ENCODE data around the gene CPSF2. TPM values are rescaled to one million over a fixed set of nuclear protein-coding genes. Genes with fewer than 3 reads are reported as not detected.
A peak's percentile ranks its signal among the peaks of the same experiment; 100 is the strongest.

The CPSF2 gene
- total and polyA plus RNA-seq, 7 experiments from 2014 or later: 25.2 to 77.4 (median 39.4) TPM

GRCh38 chr14:92121207-92121669 lies 531 bp upstream of the CPSF2 start:
- peaks cover 17 to 19% of the 10 kb centered on the region in 2 donors for H3K4me1 ChIP-seq (ENCODE audit: control insufficient read depth in 2 of 2, insufficient read depth in 2 of 2, low read length in 2 of 2)
- Mint-ChIP-seq H3K4me1 (peaks cover 27 to 73% (median 52%) of the 10 kb centered on the region in 7 donors), H3K36me3 (peaks cover 0 to 16% (median 5%) of the 10 kb centered on the region in 5 donors), H3K27me3 (no peaks in the 10 kb centered on the region), H3K4me3 (peak overlapping the region; percentile 88 to 100 (median 99)), H3K27ac (peak overlapping the region; percentile 96 to 100 (median 100)), H3K9me3 (peaks cover 0 to 2% (median 0%) of the 10 kb centered on the region in 11 donors)
- H3K9me3 ChIP-seq (ENCODE audit: control insufficient read depth in 2 of 3, low read length in 3 of 3): no peaks in the 10 kb centered on the region
- peak; percentile 19 for ATAC-seq
- peak in 2 of 9 donors; percentile 15 to 17 for DNase-seq
- H3K27me3 ChIP-seq (ENCODE audit: control insufficient read depth in 2 of 2, insufficient read depth in 2 of 2, low read length in 2 of 2): no peaks in the 10 kb centered on the region
- ChIA-PET CTCF (interaction anchor here (0.8 to 2.9 kb wide), 4 partner anchors 10 to 14 kb away, joined by 3 to 13 read pairs (median 7); partner anchors contain the start of gene ATXN3), POLR2A (interaction anchor here (0.6 to 6.9 kb wide), 13 partner anchors 12 to 1724 kb away, joined by 3 to 100 read pairs (median 3); partner anchors contain the start of genes ATXN3, CALM1, GOLGA5 and TRIP11)
- H3K4me3 ChIP-seq (ENCODE audit: low read length): peak overlapping the region; percentile 78
- H3K36me3 ChIP-seq (ENCODE audit: control insufficient read depth in 2 of 3, insufficient read depth in 3 of 3, low read length in 3 of 3): peaks cover 0 to 22% (median 0%) of the 10 kb centered on the region in 3 experiments
- H3K27ac ChIP-seq (ENCODE audit: low read depth, low read length): peak overlapping the region; percentile 92
- intact Hi-C loops (cut with micrococcal nuclease): loop anchor here (1.0 to 10.0 kb wide), 8 partner anchors 15 to 1789 kb away; partner anchors contain the start of genes ATXN3 (in 2 of the 2), GOLGA5 (in 2 of the 2), TRIP11 (in 2 of the 2) and LGMN (in 1 of the 2)

GRCh38 chr14:92122351-92122677 lies 545 bp downstream of the CPSF2 start:
- H3K4me1 Mint-ChIP-seq: peaks cover 32 to 73% (median 58%) of the 10 kb centered on the region in 7 donors
- peak overlapping the region; percentile 88 to 100 (median 99) for H3K4me3 Mint-ChIP-seq
- peak overlapping the region; percentile 96 to 100 (median 100) for H3K27ac Mint-ChIP-seq
- Histone ChIP-seq H3K27ac (ENCODE audit: low read depth, low read length) (peak overlapping the region; percentile 92), H3K27me3 (ENCODE audit: control insufficient read depth in 2 of 2, insufficient read depth in 2 of 2, low read length in 2 of 2) (no peaks in the 10 kb centered on the region), H3K9me3 (ENCODE audit: control insufficient read depth in 2 of 3, low read length in 3 of 3) (no peaks in the 10 kb centered on the region), H3K4me1 (ENCODE audit: control insufficient read depth in 2 of 2, insufficient read depth in 2 of 2, low read length in 2 of 2) (peaks cover 17 to 19% of the 10 kb centered on the region in 2 donors), H3K36me3 (ENCODE audit: control insufficient read depth in 2 of 3, insufficient read depth in 3 of 3, low read length in 3 of 3) (peaks cover 0 to 22% (median 0%) of the 10 kb centered on the region in 3 experiments), H3K4me3 (ENCODE audit: low read length) (peak overlapping the region; percentile 78)
- ChIA-PET CTCF (interaction anchor here (1.8 to 2.9 kb wide), 3 partner anchors 11 to 15 kb away, joined by 6 to 13 read pairs (median 8); partner anchors contain the start of gene ATXN3), POLR2A (interaction anchor here (0.7 to 6.9 kb wide), 11 partner anchors 15 to 1768 kb away, joined by 3 to 100 read pairs (median 4); partner anchors contain the start of genes ATXN3, GOLGA5 and TRIP11)
- DNase-seq (peak in 1 of 9 donors; percentile 9), ATAC-seq (peak; percentile 18)
- intact Hi-C loops (cut with micrococcal nuclease): loop anchor here (5.0 to 10.0 kb wide), 5 partner anchors 610 to 1790 kb away; partner anchors contain the start of genes GOLGA5 (in 2 of the 2), LGMN (in 1 of the 2), LYSET (in 1 of the 2) and MOAP1 (in 1 of the 2)
- H3K9me3 Mint-ChIP-seq: peaks cover 0 to 2% (median 0%) of the 10 kb centered on the region in 11 donors
- H3K36me3 Mint-ChIP-seq: peaks cover 6 to 14% (median 6%) of the 10 kb centered on the region in 5 donors
- no peaks in the 10 kb centered on the region for H3K27me3 Mint-ChIP-seq

GRCh38 chr14:92122761-92123160 lies 992 bp downstream of the CPSF2 start:
- ATAC-seq (no peak), DNase-seq (no peak)
- peak overlapping the region; percentile 96 to 100 (median 100) for H3K27ac Mint-ChIP-seq
- H3K36me3 Mint-ChIP-seq: peaks cover 10 to 17% (median 10%) of the 10 kb centered on the region in 5 donors
- peak overlapping the region; percentile 92 for H3K27ac ChIP-seq (ENCODE audit: low read depth, low read length)
- intact Hi-C loops (cut with micrococcal nuclease): loop anchor here (5.0 to 10.0 kb wide), 5 partner anchors 610 to 1790 kb away; partner anchors contain the start of genes GOLGA5 (in 2 of the 2), LGMN (in 1 of the 2), LYSET (in 1 of the 2) and MOAP1 (in 1 of the 2)
- POLR2A ChIA-PET: interaction anchor here (0.7 to 6.9 kb wide), 5 partner anchors 16 to 1767 kb away, joined by 4 to 100 read pairs (median 13); partner anchors contain the start of genes ATXN3, GOLGA5 and TRIP11
- peaks cover 0 to 2% (median 0%) of the 10 kb centered on the region in 11 donors for H3K9me3 Mint-ChIP-seq
- CTCF ChIA-PET: interaction anchor here (1.8 to 2.9 kb wide), 3 partner anchors 11 to 16 kb away, joined by 6 to 13 read pairs (median 8); partner anchors contain the start of gene ATXN3
- peaks cover 34 to 73% (median 62%) of the 10 kb centered on the region in 7 donors for H3K4me1 Mint-ChIP-seq
- H3K27me3 ChIP-seq (ENCODE audit: control insufficient read depth in 2 of 2, insufficient read depth in 2 of 2, low read length in 2 of 2): no peaks in the 10 kb centered on the region
- peaks cover 0 to 27% (median 0%) of the 10 kb centered on the region in 3 experiments for H3K36me3 ChIP-seq (ENCODE audit: control insufficient read depth in 2 of 3, insufficient read depth in 3 of 3, low read length in 3 of 3)
- peaks cover 17 to 19% of the 10 kb centered on the region in 2 donors for H3K4me1 ChIP-seq (ENCODE audit: control insufficient read depth in 2 of 2, insufficient read depth in 2 of 2, low read length in 2 of 2)
- H3K9me3 ChIP-seq (ENCODE audit: control insufficient read depth in 2 of 3, low read length in 3 of 3): no peaks in the 10 kb centered on the region
- no peaks in the 10 kb centered on the region for H3K27me3 Mint-ChIP-seq
- H3K4me3 Mint-ChIP-seq: peak overlapping the region; percentile 88 to 100 (median 99)
- H3K4me3 ChIP-seq (ENCODE audit: low read length): peak overlapping the region; percentile 78

GRCh38 chr14:92134456-92134855 lies 12.7 kb downstream of the CPSF2 start:
- no peak for DNase-seq
- H3K4me3 Mint-ChIP-seq: no peak overlapping the region
- peaks cover 13 to 49% (median 20%) of the 10 kb centered on the region in 5 donors for H3K36me3 Mint-ChIP-seq
- H3K9me3 Mint-ChIP-seq: no peaks in the 10 kb centered on the region
- peaks cover 9 to 24% (median 19%) of the 10 kb centered on the region in 7 donors for H3K4me1 Mint-ChIP-seq
- H3K4me1 ChIP-seq (ENCODE audit: control insufficient read depth in 2 of 2, insufficient read depth in 2 of 2, low read length in 2 of 2): no peaks in the 10 kb centered on the region
- H3K27ac ChIP-seq (ENCODE audit: low read depth, low read length): no peak overlapping the region
- POLR2A ChIA-PET: no interaction called here
- peaks cover 5 to 60% (median 12%) of the 10 kb centered on the region in 3 experiments for H3K36me3 ChIP-seq (ENCODE audit: control insufficient read depth in 2 of 3, insufficient read depth in 3 of 3, low read length in 3 of 3)
- H3K27me3 Mint-ChIP-seq: no peaks in the 10 kb centered on the region
- no peak for ATAC-seq
- H3K4me3 ChIP-seq (ENCODE audit: low read length): no peak overlapping the region
- intact Hi-C loops (cut with micrococcal nuclease): loop anchor here in 1 of 2 donors (2.0 kb wide), 3 partner anchors 194 to 546 kb away; no protein-coding TSS in a partner anchor
- no peaks in the 10 kb centered on the region for H3K27me3 ChIP-seq (ENCODE audit: control insufficient read depth in 2 of 2, insufficient read depth in 2 of 2, low read length in 2 of 2)
- peak overlapping the region in 1 of 9 donors; percentile 34 for H3K27ac Mint-ChIP-seq
- no peaks in the 10 kb centered on the region for H3K9me3 ChIP-seq (ENCODE audit: control insufficient read depth in 2 of 3, low read length in 3 of 3)
- CTCF ChIA-PET: interaction anchor here (1.6 kb wide), 1 partner anchor 13 kb away, joined by 8 read pairs; the partner anchor contains the start of genes CPSF2 and NDUFB1

- H3K27me3 Mint-ChIP-seq: no peaks in the 10 kb centered on the region
- H3K9me3 ChIP-seq (ENCODE audit: control insufficient read depth in 2 of 3, low read length in 3 of 3): no peaks in the 10 kb centered on the region
- H3K4me3 Mint-ChIP-seq: no peak overlapping the region
- peaks cover 5 to 56% (median 12%) of the 10 kb centered on the region in 3 experiments for H3K36me3 ChIP-seq (ENCODE audit: control insufficient read depth in 2 of 3, insufficient read depth in 3 of 3, low read length in 3 of 3)
- peaks cover 5 to 19% (median 14%) of the 10 kb centered on the region in 7 donors for H3K4me1 Mint-ChIP-seq
- intact Hi-C loops (cut with micrococcal nuclease): loop anchor here (1.0 to 2.0 kb wide), 5 partner anchors 194 to 546 kb away; no protein-coding TSS in a partner anchor
- H3K9me3 Mint-ChIP-seq: no peaks in the 10 kb centered on the region
- POLR2A ChIA-PET: no interaction called here
- H3K27ac ChIP-seq (ENCODE audit: low read depth, low read length): no peak overlapping the region
- H3K4me3 ChIP-seq (ENCODE audit: low read length): no peak overlapping the region
- H3K27ac Mint-ChIP-seq: no peak overlapping the region
- DNase-seq (peak in 5 of 9 donors; percentile 10 to 37 (median 27)), ATAC-seq (no peak)
- CTCF ChIA-PET: interaction anchor here (0.5 to 1.6 kb wide), 3 partner anchors 14 to 521 kb away, joined by 3 to 8 read pairs (median 3); partner anchors contain the start of genes ATXN3, CPSF2 and NDUFB1
- H3K27me3 ChIP-seq (ENCODE audit: control insufficient read depth in 2 of 2, insufficient read depth in 2 of 2, low read length in 2 of 2): no peaks in the 10 kb centered on the region
- no peaks in the 10 kb centered on the region for H3K4me1 ChIP-seq (ENCODE audit: control insufficient read depth in 2 of 2, insufficient read depth in 2 of 2, low read length in 2 of 2)
- H3K36me3 Mint-ChIP-seq: peaks cover 13 to 44% (median 20%) of the 10 kb centered on the region in 5 donors
Observed at GRCh38 chr14:92135269-92135668, 13.5 kb downstream of the CPSF2 start.

- POLR2A ChIA-PET: no interaction called here
- no peak for ATAC-seq
- Mint-ChIP-seq H3K9me3 (no peaks in the 10 kb centered on the region), H3K27ac (peak overlapping the region in 1 of 9 donors; percentile 66), H3K4me1 (peaks cover 8 to 28% (median 17%) of the 10 kb centered on the region in 7 donors), H3K27me3 (no peaks in the 10 kb centered on the region), H3K36me3 (peaks cover 19 to 58% (median 32%) of the 10 kb centered on the region in 5 donors), H3K4me3 (no peak overlapping the region)
- no peaks in the 10 kb centered on the region for H3K27me3 ChIP-seq (ENCODE audit: control insufficient read depth in 2 of 2, insufficient read depth in 2 of 2, low read length in 2 of 2)
- no peak overlapping the region for H3K4me3 ChIP-seq (ENCODE audit: low read length)
- no peaks in the 10 kb centered on the region for H3K9me3 ChIP-seq (ENCODE audit: control insufficient read depth in 2 of 3, low read length in 3 of 3)
- intact Hi-C loops (cut with micrococcal nuclease): no loop called here
- no peak for DNase-seq
- H3K27ac ChIP-seq (ENCODE audit: low read depth, low read length): no peak overlapping the region
- peaks cover 26 to 72% (median 35%) of the 10 kb centered on the region in 3 experiments for H3K36me3 ChIP-seq (ENCODE audit: control insufficient read depth in 2 of 3, insufficient read depth in 3 of 3, low read length in 3 of 3)
- no peaks in the 10 kb centered on the region for H3K4me1 ChIP-seq (ENCODE audit: control insufficient read depth in 2 of 2, insufficient read depth in 2 of 2, low read length in 2 of 2)
- CTCF ChIA-PET: interaction anchor here (0.5 to 1.0 kb wide), 3 partner anchors 37 to 461 kb away, joined by 4 to 5 read pairs (median 4); partner anchors contain the start of gene ATXN3
Observed at GRCh38 chr14:92143309-92143708, 21.5 kb downstream of the CPSF2 start.

Measured in naive thymus-derived CD4-positive, alpha-beta T cell (primary cell).